GM20431 (cell line): Measurements from ENCODE around the gene USP6NL.

ENCODE experiments used
- in situ Hi-C: fragments of 300-500 bp; cut with MseI, MboI; formaldehyde crosslinking; loops from one replicate; pipeline ENCODE4 v1.15.0; 2020; ENCODE audit warnings: low sequenced_read_pairs; ENCODE audit not compliant: unreplicated experiment

USP6NL gene

GRCh38 chr10:11527691-11528255, 83.7 kb downstream of the USP6NL start:
- in situ Hi-C loops: no loop called here

DNA sequence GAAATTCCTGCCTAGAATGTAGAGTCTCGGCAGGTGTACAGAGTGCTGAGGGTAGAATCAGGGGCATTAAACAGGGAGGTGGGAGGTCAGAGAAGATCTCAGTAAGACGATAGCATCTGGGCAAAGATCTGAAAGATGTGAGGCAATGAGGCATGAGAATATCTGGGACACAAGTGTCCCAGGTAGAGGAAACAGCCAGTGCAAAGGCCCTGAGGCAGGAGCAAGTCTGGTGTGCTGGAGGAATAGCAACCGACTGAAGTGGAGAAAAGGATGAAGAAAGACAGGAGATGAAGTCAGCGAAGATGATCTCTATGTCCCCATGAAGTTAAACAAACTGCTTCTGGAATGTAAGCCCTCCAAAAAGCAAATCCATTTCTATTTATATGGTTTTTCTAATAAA, 84.4 kb downstream of the USP6NL start:
- in situ Hi-C loops: no loop called here

DNA sequence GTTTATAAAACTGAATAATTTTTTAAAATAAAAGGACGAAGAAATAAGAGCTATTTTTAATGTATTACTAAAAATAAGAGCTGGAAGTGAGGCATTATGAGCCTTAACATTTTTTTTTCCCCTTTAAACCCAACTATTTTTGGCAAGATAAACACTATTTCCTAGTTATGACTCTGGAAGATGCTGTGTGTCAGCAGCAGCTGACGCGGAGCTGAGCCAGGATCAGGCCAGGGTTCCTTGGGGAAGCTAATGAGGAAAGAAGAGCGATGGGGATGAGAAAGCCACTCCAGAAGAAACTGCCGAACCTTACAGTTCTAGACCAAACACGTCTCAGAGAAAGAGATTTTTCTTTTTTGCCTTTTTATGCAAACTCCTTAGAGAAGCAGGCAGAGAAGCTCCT, 85.9 kb downstream of the USP6NL start:
- in situ Hi-C loops: no loop called here

DNA sequence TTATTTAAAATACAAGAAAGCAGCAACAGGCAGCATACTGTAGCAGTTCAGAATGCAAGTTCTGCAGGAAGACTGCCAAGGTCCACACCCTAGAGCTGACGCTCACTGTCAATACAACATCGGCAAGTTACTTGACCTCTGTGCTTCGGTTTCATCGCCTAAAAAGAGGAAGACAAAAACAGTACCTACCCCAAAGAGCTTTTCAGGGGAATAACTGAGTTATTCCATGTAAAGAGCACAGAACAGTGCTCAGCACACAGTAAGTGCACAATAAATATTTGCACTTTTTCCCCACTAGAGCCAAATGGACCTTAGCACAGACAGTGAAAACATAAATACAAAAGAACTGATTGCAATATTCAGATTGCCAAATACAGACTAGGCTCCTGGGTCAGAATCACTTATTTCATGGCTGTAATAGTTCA, 88.6 kb downstream of the USP6NL start:
- in situ Hi-C loops: no loop called here

- in situ Hi-C loops: no loop called here
Measured at GRCh38 chr10:11521860-11522259, 89.6 kb downstream of the USP6NL start.

DNA sequence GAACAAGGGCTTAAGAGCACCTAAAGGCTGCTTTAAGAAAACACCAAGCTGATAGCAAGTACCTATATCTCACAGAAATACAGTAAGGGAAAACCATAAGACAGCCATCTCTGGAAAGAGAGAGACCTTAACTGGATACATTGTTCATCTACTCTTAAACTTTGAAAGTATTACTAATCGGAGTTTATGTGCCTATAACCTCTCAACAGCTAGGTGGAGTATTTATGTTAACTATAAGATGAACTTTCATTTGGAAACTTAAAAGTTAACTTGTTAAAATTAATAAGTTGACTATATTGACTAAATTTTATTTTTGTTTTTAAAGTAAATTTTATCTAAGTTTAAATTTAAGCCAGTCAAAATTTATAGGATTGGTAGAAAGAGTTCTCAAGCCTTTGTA, 90.6 kb downstream of the USP6NL start:
- in situ Hi-C loops: no loop called here

GRCh38 chr10:11517150-11517549, 94.3 kb downstream of the USP6NL start:
- in situ Hi-C loops: loop anchor here (10.0 kb wide), 1 partner anchor 208 kb away; no protein-coding TSS in a partner anchor

DNA sequence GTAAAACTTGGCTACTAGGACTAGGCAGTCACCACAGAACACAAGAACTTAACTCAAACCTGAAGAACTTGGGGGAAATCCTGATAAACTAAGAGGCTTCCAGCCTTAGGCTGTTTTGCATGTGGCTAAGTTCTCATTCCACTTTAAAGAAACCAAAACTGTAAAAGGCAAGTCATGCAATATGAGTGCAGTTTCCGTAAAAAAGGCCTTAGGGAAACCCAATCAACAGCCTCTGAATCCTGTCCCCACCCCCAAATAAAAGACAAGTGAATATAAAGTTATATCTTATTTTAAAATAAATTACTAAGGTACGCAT, 95.1 kb downstream of the USP6NL start:
- in situ Hi-C loops: loop anchor here (10.0 kb wide), 1 partner anchor 208 kb away; no protein-coding TSS in a partner anchor

GRCh38 chr10:11515596-11516430, 95.6 kb downstream of the USP6NL start:
- in situ Hi-C loops: loop anchor here (10.0 kb wide), 1 partner anchor 209 kb away; no protein-coding TSS in a partner anchor

- in situ Hi-C loops: loop anchor here (10.0 kb wide), 1 partner anchor 211 kb away; no protein-coding TSS in a partner anchor
Measured at GRCh38 chr10:11513727-11514126, 97.7 kb downstream of the USP6NL start.

DNA sequence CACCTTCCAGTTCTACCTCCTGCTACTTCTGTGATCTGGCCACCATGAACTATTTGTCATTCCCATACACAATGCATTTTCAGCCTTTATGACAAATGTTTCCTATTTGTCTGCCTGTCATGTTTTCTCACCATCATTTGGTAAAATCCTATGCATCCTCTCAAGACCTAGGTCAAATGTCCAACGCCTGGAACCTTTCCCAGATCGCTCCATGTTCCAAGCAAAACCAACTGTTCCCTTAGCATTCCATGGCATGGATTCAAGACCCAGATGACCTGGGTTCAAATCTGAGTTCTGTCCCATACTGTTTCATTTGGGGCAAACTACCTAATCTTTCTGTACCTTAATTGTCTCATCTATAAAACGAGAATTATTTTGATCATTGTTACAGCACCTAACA, 98.9 kb downstream of the USP6NL start:
- in situ Hi-C loops: loop anchor here (10.0 kb wide), 1 partner anchor 212 kb away; no protein-coding TSS in a partner anchor

- in situ Hi-C loops: loop anchor here (10.0 kb wide), 1 partner anchor 213 kb away; no protein-coding TSS in a partner anchor
Measured at GRCh38 chr10:11511321-11511720, 100.1 kb downstream of the USP6NL start.

GRCh38 chr10:11510736-11511135, 100.7 kb downstream of the USP6NL start:
- in situ Hi-C loops: loop anchor here (10.0 kb wide), 1 partner anchor 214 kb away; no protein-coding TSS in a partner anchor

- in situ Hi-C loops: loop anchor here (10.0 kb wide), 1 partner anchor 215 kb away; no protein-coding TSS in a partner anchor
Measured at GRCh38 chr10:11510281-11510680, 101.2 kb downstream of the USP6NL start.

GRCh38 chr10:11509036-11509435, 102.4 kb downstream of the USP6NL start:
- in situ Hi-C loops: no loop called here

DNA sequence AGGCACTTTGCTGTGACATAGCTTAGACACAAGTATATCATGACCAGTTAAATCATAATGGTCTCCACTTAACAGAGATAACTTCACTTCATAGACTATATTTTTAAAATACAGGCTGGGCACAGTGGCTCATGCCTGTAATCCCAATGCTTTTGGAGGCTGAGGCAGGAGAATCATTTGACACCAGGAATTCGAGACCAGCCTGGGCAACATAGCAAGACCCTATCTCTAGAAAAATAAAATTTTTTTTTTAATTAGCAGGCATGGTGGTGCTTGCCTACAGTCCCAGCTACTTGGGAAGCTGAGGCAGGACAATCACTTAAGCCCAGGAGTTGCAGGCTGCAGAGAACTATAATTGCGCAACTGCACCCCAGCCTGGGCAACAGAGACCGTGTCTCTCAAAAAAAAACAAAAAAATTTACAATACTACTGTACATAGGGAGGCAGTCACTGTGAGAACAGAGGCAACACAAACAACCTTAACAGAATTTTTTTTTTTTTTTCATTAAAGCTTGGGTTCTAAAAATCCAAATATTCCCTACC, 105.1 kb downstream of the USP6NL start:
- in situ Hi-C loops: no loop called here

DNA sequence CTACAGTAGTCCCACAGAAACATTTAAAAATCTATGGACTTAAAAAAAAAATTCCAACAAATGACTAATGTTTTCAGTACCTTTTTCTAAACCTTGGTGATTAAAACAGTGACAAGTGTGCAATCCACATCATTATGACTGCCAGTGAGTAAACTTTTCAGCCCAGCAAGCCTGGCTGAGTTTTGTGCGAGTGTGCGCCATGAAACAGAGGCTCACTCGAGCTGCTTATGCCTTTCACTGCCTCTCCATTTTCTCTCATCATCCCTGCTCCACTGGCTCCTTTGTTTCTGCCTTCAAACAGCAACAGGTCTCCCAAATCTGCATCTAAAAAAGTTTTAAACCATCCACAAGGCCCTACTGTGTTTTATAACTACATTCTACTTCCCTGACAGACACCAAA, 105.8 kb downstream of the USP6NL start:
- in situ Hi-C loops: no loop called here

- in situ Hi-C loops: no loop called here
Measured at GRCh38 chr10:11504566-11505285, 106.7 kb downstream of the USP6NL start.

DNA sequence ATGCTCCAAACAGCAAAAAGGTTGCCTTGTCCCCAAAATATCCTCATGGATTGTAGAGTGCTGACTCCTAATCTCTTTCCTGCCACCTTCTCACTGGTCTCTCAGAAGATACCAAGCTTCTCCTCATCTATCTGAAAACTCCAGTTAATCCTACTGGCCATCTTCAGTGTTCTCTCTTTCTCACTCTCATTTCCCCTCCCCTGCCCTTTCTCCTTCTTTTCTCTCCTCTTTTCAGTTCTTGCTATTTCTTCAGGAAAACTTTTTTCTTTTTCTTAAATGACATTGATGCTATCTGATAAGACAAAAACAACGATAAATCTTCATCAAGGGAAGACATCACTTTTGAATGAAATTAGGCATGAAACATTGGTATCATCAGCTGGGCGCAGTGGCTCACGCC, 109.8 kb downstream of the USP6NL start:
- in situ Hi-C loops: no loop called here

DNA sequence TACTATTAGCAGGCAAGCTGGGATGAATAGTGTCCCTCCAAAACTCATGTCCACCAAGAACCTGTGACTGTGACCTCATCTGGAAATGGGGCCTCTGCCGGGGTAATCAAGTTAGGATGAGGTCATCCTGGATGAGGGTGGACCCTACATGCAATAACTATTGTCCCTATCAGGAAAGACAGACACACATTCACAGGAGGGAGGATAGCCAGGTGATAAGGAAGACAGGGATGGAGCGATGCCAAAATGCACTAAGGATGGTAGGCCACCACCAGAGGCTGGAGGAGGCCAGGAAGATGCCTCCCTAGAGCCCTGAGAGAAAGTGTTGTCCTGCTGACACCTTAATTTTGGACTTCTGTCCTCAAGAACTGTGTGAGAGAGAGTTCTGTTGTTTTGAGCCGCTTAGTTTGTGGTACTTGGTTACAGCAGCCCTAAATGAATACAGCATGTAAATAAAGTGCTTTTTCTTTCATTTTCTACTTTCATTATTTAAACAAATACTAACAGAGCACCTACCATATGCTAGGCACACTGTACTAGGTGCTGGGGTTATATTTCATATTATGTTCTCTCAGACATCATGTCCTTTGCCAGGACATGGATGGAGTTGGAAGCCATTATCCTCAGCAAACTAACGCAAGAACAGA, 111.9 kb downstream of the USP6NL start:
- in situ Hi-C loops: no loop called here
